Measurements from ENCODE around the gene CWC27. TPM values are rescaled to one million over a fixed set of nuclear protein-coding genes. Genes with fewer than 3 reads are reported as not detected.
"Not testable (repeated sequence)": the region's sequence is repeated elsewhere in the genome, so short reads cannot be mapped to it uniquely, and the experiment has no call there.

CWC27 gene
- total RNA-seq, 1 donor from 2014 or later = 29.3 TPM

GRCh38 chr5:64786372-64786771 is 17.6 kb downstream of the CWC27 start:
- intact Hi-C loops (cut with micrococcal nuclease) = loop anchor here (10.0 kb wide), 1 partner anchor 1382 kb away; no protein-coding TSS in a partner anchor

- intact Hi-C loops (cut with micrococcal nuclease) = loop anchor here (10.0 kb wide), 1 partner anchor 1383 kb away; no protein-coding TSS in a partner anchor
Observed at GRCh38 chr5:64788156-64788555, 19.4 kb downstream of the CWC27 start.

- intact Hi-C loops (cut with micrococcal nuclease) = loop anchor here (10.0 kb wide), 1 partner anchor 1385 kb away; no protein-coding TSS in a partner anchor
Observed at GRCh38 chr5:64789457-64789856, 20.7 kb downstream of the CWC27 start.

DNA sequence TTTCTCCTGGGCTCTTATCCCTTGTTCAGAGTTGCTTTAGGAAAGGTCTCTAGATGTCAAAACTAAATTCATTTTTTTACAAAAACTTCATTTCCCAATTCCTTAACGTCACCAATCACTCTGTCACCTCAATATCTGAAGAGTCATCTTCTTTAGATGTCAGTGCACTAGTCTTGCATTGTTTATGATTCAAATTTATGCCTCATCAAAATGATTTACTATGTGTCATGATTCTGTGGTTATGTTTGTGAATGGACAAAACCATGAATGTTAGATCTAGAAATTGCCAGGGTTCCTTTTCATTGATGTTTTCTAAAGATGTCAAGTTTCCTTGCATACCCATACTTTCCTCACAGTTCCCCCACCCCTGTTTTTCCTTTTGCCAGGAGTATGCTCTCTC is 21.5 kb downstream of the CWC27 start:
- intact Hi-C loops (cut with micrococcal nuclease) = no loop called here

- intact Hi-C loops (cut with micrococcal nuclease) = no loop called here
Observed at GRCh38 chr5:64792469-64792868, 23.7 kb downstream of the CWC27 start.

GRCh38 chr5:64794053-64794770 is 25.5 kb downstream of the CWC27 start:
- intact Hi-C loops (cut with micrococcal nuclease) = no loop called here

DNA sequence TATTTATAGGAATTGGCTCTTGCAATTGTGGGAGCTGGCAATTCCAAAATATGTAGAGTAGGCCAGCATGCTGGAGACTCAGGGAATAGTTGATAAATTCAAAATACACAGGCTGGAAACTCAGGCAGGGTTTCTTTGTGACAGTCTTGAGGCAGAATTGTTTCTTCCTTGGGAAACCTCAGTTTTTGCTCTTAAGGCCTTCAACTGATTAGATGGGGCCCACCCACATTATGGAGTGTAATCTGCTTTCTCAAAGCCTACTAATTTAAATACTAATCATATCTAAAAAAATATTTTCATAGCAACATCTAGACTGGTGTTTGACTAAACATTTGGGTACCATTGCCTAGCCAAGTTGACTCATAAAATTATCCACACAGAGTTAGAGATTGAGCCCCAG is 27.6 kb downstream of the CWC27 start:
- intact Hi-C loops (cut with micrococcal nuclease) = no loop called here

- intact Hi-C loops (cut with micrococcal nuclease) = no loop called here
Observed at GRCh38 chr5:64800926-64801325, 32.2 kb downstream of the CWC27 start.

GRCh38 chr5:64806537-64806936 is 37.8 kb downstream of the CWC27 start:
- intact Hi-C loops (cut with micrococcal nuclease) = no loop called here

DNA sequence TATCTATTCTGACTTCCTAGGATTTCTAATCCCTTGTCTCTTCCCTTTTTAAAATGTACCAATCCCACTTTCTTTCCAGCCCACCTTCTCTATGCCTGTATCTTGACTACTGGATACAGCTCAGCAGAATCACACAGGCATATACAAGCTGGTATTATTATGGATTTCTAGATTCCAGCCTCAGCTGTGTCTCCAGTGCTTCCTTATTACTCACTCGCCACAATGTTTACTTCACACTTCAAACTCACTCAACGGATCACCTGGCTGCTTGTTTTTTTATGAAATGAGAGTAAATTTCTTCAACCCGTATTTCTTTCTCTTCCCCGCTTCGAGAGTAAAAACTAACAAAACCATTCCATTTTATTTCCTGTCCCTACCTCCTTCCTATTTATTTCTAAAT is 38.8 kb downstream of the CWC27 start:
- intact Hi-C loops (cut with micrococcal nuclease) = no loop called here

GRCh38 chr5:64811050-64811640 is 42.4 kb downstream of the CWC27 start:
- intact Hi-C loops (cut with micrococcal nuclease) = loop anchor here (1.0 to 5.0 kb wide), 4 partner anchors 226 to 751 kb away; no protein-coding TSS in a partner anchor

DNA sequence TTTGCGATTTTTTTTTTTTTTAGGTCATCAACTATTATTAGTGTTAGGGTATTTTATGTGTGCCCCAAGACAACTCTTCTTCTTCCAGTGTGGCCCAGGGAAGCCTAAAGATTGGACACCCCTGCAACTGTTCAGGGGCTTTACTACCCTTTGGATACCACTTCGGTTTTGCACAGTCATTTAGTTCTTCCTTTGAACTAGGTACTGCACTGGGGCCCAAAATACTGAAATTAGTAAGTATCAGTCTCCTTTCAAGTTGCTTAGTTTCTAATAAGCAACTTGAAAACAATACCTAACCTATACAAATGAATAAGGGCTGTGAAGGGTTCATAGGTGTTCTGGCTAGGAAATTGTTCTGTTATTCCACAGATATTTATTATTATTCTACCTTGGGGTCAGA is 45.3 kb downstream of the CWC27 start:
- intact Hi-C loops (cut with micrococcal nuclease) = loop anchor here (5.0 kb wide), 2 partner anchors 223 to 263 kb away; no protein-coding TSS in a partner anchor

DNA sequence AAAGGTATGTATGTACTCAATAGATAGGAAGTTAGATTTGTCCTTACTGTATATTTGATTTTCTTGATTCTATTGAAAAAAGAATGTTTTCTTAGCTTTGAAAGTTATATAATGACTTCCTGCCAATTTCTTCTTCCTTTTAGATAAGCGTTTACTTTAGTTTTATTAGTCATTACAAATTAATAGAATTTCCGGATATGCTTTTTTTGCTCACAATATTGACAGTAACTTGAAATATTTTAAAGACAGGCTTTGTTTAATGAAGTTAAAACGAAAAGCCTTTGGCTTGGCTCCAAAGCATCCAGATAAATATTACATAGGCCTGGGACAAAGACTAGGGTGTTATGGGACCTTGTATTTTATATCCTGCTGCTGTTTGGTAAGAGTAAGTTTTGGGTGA is 49.5 kb downstream of the CWC27 start:
- intact Hi-C loops (cut with micrococcal nuclease) = no loop called here

- intact Hi-C loops (cut with micrococcal nuclease) = not testable (repeated sequence)
Observed at GRCh38 chr5:64819345-64819744, 50.6 kb downstream of the CWC27 start.

GRCh38 chr5:64822320-64822719 is 53.6 kb downstream of the CWC27 start:
- intact Hi-C loops (cut with micrococcal nuclease) = no loop called here

DNA sequence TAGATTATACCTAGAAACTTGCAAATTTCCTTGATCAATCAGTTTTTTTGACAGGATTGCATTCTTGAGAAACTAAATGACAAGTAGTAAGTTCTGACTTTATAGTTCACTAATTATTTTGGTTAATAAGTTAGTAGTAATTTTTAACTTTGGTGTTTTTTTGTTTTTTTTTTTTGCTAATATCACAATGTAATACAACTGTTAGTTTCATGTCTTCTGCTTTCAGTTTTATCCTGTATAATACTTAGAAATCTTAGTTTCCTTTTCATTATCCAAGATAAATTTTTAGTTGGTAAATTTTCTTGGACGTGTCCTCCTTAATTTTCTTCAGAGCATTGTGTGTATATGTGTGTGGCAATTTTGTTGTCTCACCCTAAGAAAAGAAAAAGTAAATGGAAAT is 57.8 kb downstream of the CWC27 start:
- intact Hi-C loops (cut with micrococcal nuclease) = no loop called here

DNA sequence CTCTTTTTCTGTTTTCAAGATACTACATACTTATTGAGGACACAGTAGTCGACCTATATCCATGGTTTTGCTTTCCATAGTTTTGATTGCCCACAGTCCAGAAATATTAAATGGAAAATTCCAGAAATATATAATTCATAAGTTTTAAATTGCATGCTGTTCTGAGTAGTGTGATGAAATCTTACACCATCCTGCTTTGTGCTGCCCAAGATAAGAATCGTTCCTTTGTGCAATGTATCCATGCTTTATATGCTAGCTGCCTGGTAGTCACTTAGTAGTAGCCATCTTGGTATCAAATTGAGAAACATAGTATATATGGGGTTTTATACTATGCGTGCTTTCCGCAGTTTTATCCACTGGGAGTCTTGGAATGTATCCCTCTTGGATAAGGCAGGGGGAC is 59.0 kb downstream of the CWC27 start:
- intact Hi-C loops (cut with micrococcal nuclease) = no loop called here

GRCh38 chr5:64830650-64831049 is 61.9 kb downstream of the CWC27 start:
- intact Hi-C loops (cut with micrococcal nuclease) = not testable (repeated sequence)

DNA sequence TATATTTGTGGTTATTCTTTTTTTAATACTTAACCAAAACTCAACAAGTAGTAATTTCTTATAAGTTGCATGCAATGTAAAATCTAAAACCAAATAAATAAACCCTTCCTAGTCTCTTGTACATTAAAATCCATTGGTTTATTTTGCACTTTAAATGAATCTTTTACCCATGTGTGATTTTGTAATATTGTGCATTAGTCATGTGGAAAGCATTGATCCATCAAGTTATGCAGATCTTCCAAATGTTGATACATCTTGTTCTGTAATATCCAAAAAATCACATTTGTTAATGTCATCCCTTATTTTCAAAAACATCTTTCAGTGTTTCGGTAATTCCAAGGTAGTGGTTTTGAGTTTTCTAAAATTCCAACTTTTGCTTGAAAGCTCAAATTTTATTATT is 63.3 kb downstream of the CWC27 start:
- intact Hi-C loops (cut with micrococcal nuclease) = no loop called here

- intact Hi-C loops (cut with micrococcal nuclease) = no loop called here
Observed at GRCh38 chr5:64834037-64834436, 65.3 kb downstream of the CWC27 start.

GRCh38 chr5:64834611-64835010 is 65.9 kb downstream of the CWC27 start:
- intact Hi-C loops (cut with micrococcal nuclease) = no loop called here

DNA sequence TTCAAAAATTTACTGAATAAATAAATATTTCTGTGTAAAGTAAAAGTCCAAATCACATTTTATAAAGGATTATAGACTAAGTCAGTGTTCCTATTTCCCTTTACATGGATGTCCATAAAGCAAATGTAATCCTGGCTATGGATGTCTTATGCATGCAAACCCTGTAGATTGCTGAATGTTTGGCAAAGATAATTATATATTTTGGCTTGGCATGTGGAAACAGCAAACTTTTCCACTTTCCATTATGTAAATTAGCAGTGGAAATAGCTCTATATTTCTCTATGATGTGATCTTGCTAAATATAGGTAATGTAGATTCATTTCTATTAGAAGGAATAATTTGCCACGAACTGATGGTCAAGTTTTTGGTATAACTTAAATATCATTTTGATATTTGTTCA is 66.5 kb downstream of the CWC27 start:
- intact Hi-C loops (cut with micrococcal nuclease) = no loop called here
